Heart right ventricle (tissue), 16 donors: ENCODE measurements around the gene IP6K3. TPM values are rescaled to one million over a fixed set of nuclear protein-coding genes. Genes with fewer than 3 reads are reported as not detected.

Experiments
- ATAC-seq, 8 donors: fragments of 200-7000 bp; cut with Tn5 transposase; one replicate each; pipeline ENCODE4 v1.9.1; 2020; ENCODE audit warnings: mild to moderate bottlenecking in 8 of 8, moderate library complexity in 8 of 8, moderate number of reproducible peaks in 1 of 8
- DNase-seq, 2 donors: peaks; one replicate each; pipeline ENCODE4 v3.0.0-alpha.2; 2020
- H3K27ac ChIP-seq, 10 donors: fragments of 200-600 bp; sonication (generic) in 2 of 10; one replicate each; pipeline versions ENCODE4 v1.5.0 to v1.8.0; 2020 to 2022; ENCODE audit warnings: mild to moderate bottlenecking in 3 of 10
- H3K27me3 ChIP-seq, 7 donors: fragments of 200-600 bp; one replicate each; pipeline ENCODE4 v1.8.0; 2021 to 2022; ENCODE audit warnings: mild to moderate bottlenecking in 2 of 7
- H3K36me3 ChIP-seq, 9 donors: fragments of 200-600 bp; sonication (generic) in 1 of 9; one replicate each; pipeline versions ENCODE4 v1.5.0 to v1.8.0; 2020 to 2022; ENCODE audit warnings: mild to moderate bottlenecking in 2 of 9
- H3K4me1 ChIP-seq, 9 donors: fragments of 200-600 bp; sonication (generic) in 1 of 9; one replicate each; pipeline versions ENCODE4 v1.5.0 to v1.8.0; 2020 to 2022; ENCODE audit warnings: mild to moderate bottlenecking in 4 of 9
- H3K4me3 ChIP-seq, 10 donors: fragments of 200-600 bp; sonication (generic) in 2 of 10; one replicate each; pipeline versions ENCODE4 v1.5.0 to v1.8.0; 2020 to 2022; ENCODE audit warnings: mild to moderate bottlenecking in 7 of 10, moderate library complexity in 2 of 10
- H3K9me3 ChIP-seq, 11 donors: fragments of 200-600 bp in 10 of 11; sonication (generic) in 2 of 11; one replicate each; pipeline versions ENCODE4 v1.5.0 to v1.8.0; 2013 to 2022; ENCODE audit warnings: mild to moderate bottlenecking in 2 of 11, control low read depth in 1 of 11, moderate library complexity in 1 of 11
- CTCF ChIP-seq, 9 donors: fragments of 200-600 bp; sonication (generic) in 2 of 9; IDR thresholded peaks; one replicate each; pipeline versions ENCODE4 v1.5.0 to v1.8.0; 2021 to 2022; ENCODE audit warnings: antibody characterized with exemption in 9 of 9, mild to moderate bottlenecking in 5 of 9, moderate library complexity in 1 of 9
- WGBS, 2 donors: extraction: QIAGEN DNeasy Blood & Tissue Kit; methylation state at CpG; one replicate each; pipeline ENCODE4 v1.1.7; 2013; ENCODE audit warnings: inconsistent platforms in 1 of 2; 5-methylcytosine and 5-hydroxymethylcytosine counted together
- intact Hi-C, 10 donors: fragments of 100-400 bp; cut with DNase I; formaldehyde crosslinking; loops; one replicate each; pipeline versions ENCODE4 v1.11.1 to v1.14.2; 2022
- polyA plus RNA-seq, 2 donors: library from polyadenylated mRNA; stranded (reverse); fragments of 200-250 nt; gene quantifications; one replicate each; pipeline ENCODE4 v1.2.3, GENCODE V29; 2013
- total RNA-seq, 10 donors: library from RNA; stranded (reverse); fragmentation: NEBNext Ultra II Directional in 3 of 10; extraction: Animal tissue kit (Norgen Biotek cat#: 25700) in 3 of 10; gene quantifications; one replicate each; pipeline versions ENCODE4 v1.2.1 to v1.2.4, GENCODE V29; 2021 to 2023
- donor health status: Arrhythmogenic right ventricular cardiomyopathy.
- donor health status: ischemic (EF 13 %, LVEDD 7.1; RV severe dilation, severe dysfunction).
- donor health status: healthy with polysubstance abuse.
- donor health status: DM: no; HTN: yes; CAD: no.
- donor health status: DM: no; HTN: no; CAD: no.
- donor health status: ischemic (EF 25% LVEDD 6.9; RV normal size, moderate dysfunction).
- donor health status: ischemic (EF 25% LVEDD 5.7; RV mildly dilated, moderate dysfunction).
- donor health status: healthy.
- donor health status: DM: yes; HTN: yes; CAD: no.
- donor health status: Ischemic cardiomyopathy.
- donor health status: ischemic (EF 35%, LVEDD 5.7; RV mildly dilated, moderate dysfunction).
- donor health status: nonischemic (EF 11% LVEDD 7.7; RV severe dilation, severe dysfunction).
- donor health status: DM: yes; HTN: yes; CAD: no.
- donor health status: PGD.
- donor health status: ischemic (EF 29% LVEDD 5.4; RV normal size, mild dysfunction).
- donor health status: nonischemic (EF 23%, LVEDD 6.1; RV moderate dilation, normal function).

Gene IP6K3
- total and polyA plus RNA-seq, 12 donors = 15.9 to 55.7 (median 27.5) TPM

DNA sequence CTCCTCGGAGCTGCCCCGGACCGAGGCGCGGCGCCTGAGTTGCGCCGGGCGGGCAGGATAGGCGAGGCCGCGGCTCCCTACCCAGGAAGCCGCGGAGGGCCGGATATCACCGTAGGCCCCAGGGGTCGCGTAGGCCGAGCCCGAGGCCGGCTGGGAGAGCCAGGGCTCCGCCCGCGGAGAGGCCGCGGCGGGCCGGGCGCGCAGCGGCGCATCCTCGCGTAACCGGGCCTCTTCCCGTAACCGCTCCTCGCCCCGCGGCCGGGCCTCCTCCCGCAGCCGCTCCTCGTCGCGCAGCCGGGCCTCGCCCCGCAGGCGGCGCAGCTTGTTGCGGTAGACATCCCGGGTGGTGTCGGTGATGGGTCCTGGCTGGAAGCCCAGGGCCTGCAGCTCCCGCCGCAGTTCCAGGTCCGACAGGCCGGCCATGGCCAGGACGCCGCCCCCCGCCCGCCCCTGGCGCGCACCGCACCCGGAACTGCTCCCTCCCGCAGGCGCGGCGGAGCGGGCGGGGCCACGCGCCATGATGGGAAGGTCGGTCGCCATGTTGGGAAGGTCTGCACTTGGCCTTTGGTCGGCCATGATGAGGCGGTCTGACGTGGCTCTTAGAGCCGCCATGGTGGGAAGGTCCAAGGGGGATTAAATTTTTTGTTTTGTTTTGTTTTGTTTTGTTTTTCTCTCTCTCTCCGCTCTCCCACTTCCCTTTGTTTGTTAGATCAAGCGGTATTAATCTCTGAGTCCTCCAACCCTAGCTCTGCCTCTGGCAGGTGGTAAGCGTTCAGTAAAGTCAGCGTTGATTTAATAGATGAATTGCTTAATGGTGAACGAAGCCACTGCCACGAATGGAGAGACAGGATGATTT lies 42.2 kb upstream of the IP6K3 start, which contains the start of gene LEMD2:
Gene LEMD2, minus strand, starts transcription at position 437 of the 856 bp plus-strand sequence. Its CDS starts 14 bp downstream, at position 423.
- Histone ChIP-seq H3K4me3 (peak within 1 kb of the TSS; percentile 67 to 99 (median 84)), H3K27ac (peak within 1 kb of the TSS; percentile 93 to 100 (median 99)), H3K4me1 (peaks cover 7 to 48% (median 42%) of the 10 kb centered on the region in 9 donors), H3K9me3 (no peaks in the 10 kb centered on the region), H3K27me3 (peaks cover 0 to 6% (median 0%) of the 10 kb centered on the region in 7 donors), H3K36me3 (peaks cover 0 to 31% (median 11%) of the 10 kb centered on the region in 9 donors)
- intact Hi-C loops = no loop called here
- ATAC-seq = peak; percentile 97 to 98 (median 98)
- 4% methylated on average over 79 to 86 of the region's 86 CpGs for WGBS, 2 donors
- peak in 2 of 9 donors; percentile 9 to 22 for TF ChIP-seq CTCF (IDR thresholded peaks at IDR 0.05)
- DNase-seq = peak; percentile 95 to 96

DNA sequence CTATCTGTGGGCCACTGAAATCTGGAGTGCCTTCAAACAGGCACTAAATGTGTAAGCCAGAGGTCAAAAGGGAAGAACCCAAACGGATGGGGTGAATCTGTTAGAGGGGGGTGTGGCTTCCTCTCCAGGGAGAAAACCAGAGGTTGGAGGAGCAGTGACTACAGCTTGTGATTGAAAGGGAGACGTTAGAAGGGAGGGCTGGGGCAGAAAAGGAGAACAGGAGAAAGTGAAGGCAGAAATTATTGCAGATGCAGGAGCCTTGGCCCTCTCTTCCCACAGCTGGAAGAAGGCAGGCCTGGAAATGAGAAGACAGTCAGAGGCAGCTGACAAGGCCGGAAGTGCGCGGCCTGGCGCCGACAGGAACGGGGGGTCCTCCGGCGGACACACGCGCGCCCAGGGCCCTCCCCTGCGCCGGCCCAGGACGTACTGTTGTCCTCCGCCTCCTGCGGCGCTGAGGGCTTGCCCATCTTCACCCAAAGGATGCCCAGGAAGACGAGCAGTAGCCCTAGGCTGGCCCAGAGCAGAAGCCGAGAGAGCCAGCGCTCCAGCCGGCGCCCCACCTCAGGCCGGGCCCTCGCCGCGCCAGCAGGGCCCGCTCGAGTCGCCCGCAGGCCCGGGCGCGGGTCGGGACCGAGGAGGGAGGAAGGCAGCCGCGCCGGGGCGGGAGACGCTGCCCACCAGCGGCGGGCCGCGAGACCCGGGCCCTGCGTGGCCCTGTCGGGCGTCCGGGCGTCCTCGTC lies 41.4 kb upstream of the IP6K3 start:
- Histone ChIP-seq H3K4me1 (peaks cover 7 to 52% (median 43%) of the 10 kb centered on the region in 9 donors), H3K9me3 (no peaks in the 10 kb centered on the region), H3K36me3 (peaks cover 0 to 39% (median 19%) of the 10 kb centered on the region in 9 donors), H3K4me3 (peak overlapping the region; percentile 67 to 99 (median 84)), H3K27ac (peak overlapping the region; percentile 93 to 100 (median 99)), H3K27me3 (peaks cover 0 to 2% (median 0%) of the 10 kb centered on the region in 7 donors)
- peak in 1 of 9 donors; percentile 3 for TF ChIP-seq CTCF (IDR thresholded peaks at IDR 0.05)
- 0% methylated on average over 50 to 52 of the region's 53 CpGs for WGBS, 2 donors
- peak; percentile 71 to 88 (median 81) for ATAC-seq
- intact Hi-C loops = no loop called here
- DNase-seq = peak; percentile 79 to 80

DNA sequence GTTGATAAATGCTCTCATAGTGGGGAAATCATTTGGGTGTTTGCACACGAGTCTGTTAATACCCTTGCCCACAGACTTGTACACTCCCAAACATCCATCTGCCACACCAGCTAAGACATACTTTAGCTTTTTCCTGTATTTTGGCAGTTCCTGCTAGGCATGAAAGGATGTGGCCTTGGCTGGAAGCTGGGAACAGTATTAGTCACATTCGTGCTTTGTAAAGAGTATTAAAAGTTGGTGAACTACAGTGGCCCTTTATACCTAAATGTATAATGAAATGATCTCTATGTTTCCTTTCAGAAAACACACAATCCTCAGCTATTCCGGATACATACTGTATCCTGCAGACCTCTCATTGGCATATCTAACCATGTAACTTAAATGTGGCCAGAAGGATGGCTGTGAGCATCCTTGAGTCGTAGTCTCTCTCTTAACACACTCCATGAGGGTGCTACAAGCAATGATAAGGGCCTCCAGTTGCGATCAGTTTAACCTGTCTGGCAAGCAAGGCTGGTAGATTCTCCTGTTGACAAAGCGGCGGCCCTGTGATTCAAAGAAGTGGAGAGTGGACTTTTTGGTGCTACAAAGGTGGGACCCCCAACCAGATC lies 40.7 kb upstream of the IP6K3 start:
- no peak for DNase-seq
- Histone ChIP-seq H3K27ac (peak overlapping the region; percentile 93 to 100 (median 99)), H3K9me3 (no peaks in the 10 kb centered on the region), H3K27me3 (no peaks in the 10 kb centered on the region), H3K4me1 (peaks cover 7 to 59% (median 43%) of the 10 kb centered on the region in 9 donors), H3K4me3 (peak overlapping the region; percentile 67 to 99 (median 84)), H3K36me3 (peaks cover 0 to 46% (median 24%) of the 10 kb centered on the region in 9 donors)
- no peak for ATAC-seq
- TF ChIP-seq CTCF (IDR thresholded peaks at IDR 0.05) = no peak
- intact Hi-C loops = no loop called here
- 36 to 50% methylated on average over 7 of the region's 7 CpGs for WGBS, 2 donors

DNA sequence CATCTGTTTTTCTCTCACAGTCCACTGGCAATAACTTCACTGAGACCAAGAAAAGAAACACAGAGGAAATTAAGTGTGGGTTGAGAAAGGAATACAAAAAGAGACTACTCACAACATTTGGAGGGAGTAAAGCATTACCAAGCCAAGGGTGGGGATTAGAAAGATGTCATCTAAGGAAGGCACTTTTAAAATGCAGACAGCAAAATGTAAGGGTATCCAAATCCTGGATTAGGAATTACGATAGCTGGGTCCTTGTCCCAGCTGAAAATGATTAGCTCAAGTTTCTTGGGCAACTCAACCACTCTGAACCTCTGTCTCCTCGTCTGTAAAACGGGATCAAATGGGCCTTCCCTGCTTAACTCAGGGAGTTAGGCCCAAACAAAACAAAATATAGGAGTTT lies 40.0 kb upstream of the IP6K3 start:
- Histone ChIP-seq H3K27me3 (no peaks in the 10 kb centered on the region), H3K27ac (peak overlapping the region in 9 of 10 donors; percentile 10 to 100 (median 99)), H3K36me3 (peaks cover 0 to 53% (median 28%) of the 10 kb centered on the region in 9 donors), H3K4me1 (peaks cover 9 to 65% (median 49%) of the 10 kb centered on the region in 9 donors), H3K9me3 (no peaks in the 10 kb centered on the region), H3K4me3 (peak overlapping the region in 5 of 10 donors; percentile 76 to 94 (median 84))
- no peak for TF ChIP-seq CTCF (IDR thresholded peaks at IDR 0.05)
- ATAC-seq = no peak
- intact Hi-C loops = no loop called here
- no peak for DNase-seq
- WGBS, 2 donors = 62 to 64% methylated on average over 3 of the region's 3 CpGs
